ENCODE measurements around the gene CRIP2.

DNA sequence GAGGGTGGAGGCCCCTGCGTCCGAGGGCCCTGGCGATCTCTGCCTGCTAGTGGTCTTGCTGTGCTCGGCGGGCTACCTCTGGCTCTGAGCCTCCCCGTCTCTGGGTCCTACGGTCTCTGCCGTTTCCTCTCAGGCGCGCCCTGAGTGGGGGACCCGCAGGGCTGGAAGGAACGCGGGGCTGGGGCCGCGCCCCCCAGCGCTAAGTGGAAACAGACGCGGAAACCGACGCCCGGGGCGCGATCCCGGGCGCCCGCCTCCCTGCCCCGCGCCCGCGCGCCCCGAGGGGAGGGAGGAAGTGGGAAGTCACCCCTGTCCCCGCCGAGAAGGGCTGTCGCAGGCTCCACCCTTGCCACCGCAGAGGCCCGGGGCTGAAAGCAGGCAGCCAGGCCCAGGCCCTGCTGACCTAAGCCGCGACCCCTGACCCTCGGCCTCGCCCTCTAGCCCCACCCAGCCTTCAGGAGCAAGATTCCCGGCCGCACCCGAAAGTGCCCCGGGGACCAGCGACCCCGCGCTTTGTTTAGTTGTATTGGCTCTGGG is 12.9 kb downstream of the CRIP2 start:
- TF ChIP-seq, protein P1, sequence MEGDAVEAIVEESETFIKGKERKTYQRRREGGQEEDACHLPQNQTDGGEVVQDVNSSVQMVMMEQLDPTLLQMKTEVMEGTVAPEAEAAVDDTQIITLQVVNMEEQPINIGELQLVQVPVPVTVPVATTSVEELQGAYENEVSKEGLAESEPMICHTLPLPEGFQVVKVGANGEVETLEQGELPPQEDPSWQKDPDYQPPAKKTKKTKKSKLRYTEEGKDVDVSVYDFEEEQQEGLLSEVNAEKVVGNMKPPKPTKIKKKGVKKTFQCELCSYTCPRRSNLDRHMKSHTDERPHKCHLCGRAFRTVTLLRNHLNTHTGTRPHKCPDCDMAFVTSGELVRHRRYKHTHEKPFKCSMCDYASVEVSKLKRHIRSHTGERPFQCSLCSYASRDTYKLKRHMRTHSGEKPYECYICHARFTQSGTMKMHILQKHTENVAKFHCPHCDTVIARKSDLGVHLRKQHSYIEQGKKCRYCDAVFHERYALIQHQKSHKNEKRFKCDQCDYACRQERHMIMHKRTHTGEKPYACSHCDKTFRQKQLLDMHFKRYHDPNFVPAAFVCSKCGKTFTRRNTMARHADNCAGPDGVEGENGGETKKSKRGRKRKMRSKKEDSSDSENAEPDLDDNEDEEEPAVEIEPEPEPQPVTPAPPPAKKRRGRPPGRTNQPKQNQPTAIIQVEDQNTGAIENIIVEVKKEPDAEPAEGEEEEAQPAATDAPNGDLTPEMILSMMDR (IDR thresholded peaks at IDR 0.05) = no peak
- TF ChIP-seq POLR2A (IDR thresholded peaks at IDR 0.05) = no peak
- no peak for TF ChIP-seq EP300 (IDR thresholded peaks at IDR 0.05)

All from ovary (tissue), 3 donors.